Measurements from ENCODE around the gene SPATA31E1.
"Not testable (repeated sequence)": the region's sequence is repeated elsewhere in the genome, so short reads cannot be mapped to it uniquely, and the experiment has no call there.

SPATA31E1 gene

DNA sequence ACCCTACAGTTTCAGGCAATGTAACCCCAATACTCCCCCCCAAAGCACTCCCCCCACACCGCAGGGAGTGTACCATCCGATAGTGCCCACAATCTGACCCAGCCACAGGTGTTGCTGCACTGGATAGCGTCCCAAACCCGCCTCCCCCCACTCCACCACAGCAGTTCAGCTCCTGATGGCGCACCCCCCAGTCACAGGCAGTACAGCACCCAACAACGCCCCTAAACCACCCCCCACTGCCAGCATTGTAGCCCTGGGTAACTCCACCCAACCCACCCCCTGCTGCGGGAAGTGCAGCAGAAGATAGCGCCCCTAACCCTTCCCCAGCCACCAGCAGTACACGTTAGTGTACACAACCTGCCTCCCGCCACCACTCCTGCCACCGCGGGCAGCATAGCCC, 55.7 kb downstream of the SPATA31E1 start:
- not testable (repeated sequence) for DNase-seq
